A673 (cell line): Measurements from ENCODE around the gene TOP3B. TPM values are rescaled to one million over a fixed set of nuclear protein-coding genes. Genes with fewer than 3 reads are reported as not detected.

ENCODE experiments used
- BruUV-seq: library from RNA; stranded (reverse); fragments of 400-500 nt; replicated peaks from 2 replicates; lab custom pipeline; 2021; lab: Mats Ljungman, UMichigan
- CTCF ChIA-PET: fragments of 300-600 bp; sonication (Branson Sonifier 250); formaldehyde crosslinking; loops from one replicate; lab custom pipeline; 2022; ENCODE audit warnings: antibody characterized with exemption; lab: Charles Lee
- POLR2A ChIA-PET: fragments of 300-600 bp; sonication (Branson Sonifier 250); formaldehyde crosslinking; loops from one replicate; lab custom pipeline; 2022; ENCODE audit warnings: antibody characterized with exemption; ENCODE audit not compliant: low non-redundant PET; lab: Charles Lee
- DNase-seq: peaks from one replicate; pipeline ENCODE4 v3.0.0-alpha.2; 2015; ENCODE audit warnings: low spot score
- H3K27ac ChIP-seq: fragments of 200-600 bp; sonication (generic); 2 replicates; pipeline ENCODE4 v1.5.1; 2016; ENCODE audit warnings: mixed run types, low read depth, mild to moderate bottlenecking, mixed read lengths, antibody characterized with exemption, low read length; ENCODE audit not compliant: poor library complexity, severe bottlenecking
- H3K27me3 ChIP-seq: fragments of 200-600 bp; sonication (generic); replicated peaks from 2 replicates; pipeline ENCODE4 v1.6.1; 2017; ENCODE audit warnings: mixed run types, low read depth, mild to moderate bottlenecking, mixed read lengths, antibody characterized with exemption, low read length; ENCODE audit not compliant: insufficient read depth, poor library complexity
- H3K36me3 ChIP-seq: fragments of 200-600 bp; sonication (generic); 2 replicates; pipeline ENCODE4 v1.6.1; 2016; ENCODE audit warnings: mixed run types, mild to moderate bottlenecking, mixed read lengths, antibody characterized with exemption, low read length; ENCODE audit not compliant: insufficient read depth, poor library complexity, severe bottlenecking
- H3K4me1 ChIP-seq: fragments of 200-600 bp; sonication (generic); 2 replicates; pipeline ENCODE4 v1.6.1; 2017; ENCODE audit warnings: mixed run types, mild to moderate bottlenecking, mixed read lengths, antibody characterized with exemption, low read length; ENCODE audit not compliant: insufficient read depth, poor library complexity, severe bottlenecking
- H3K4me3 ChIP-seq: fragments of 200-600 bp; sonication (generic); 2 replicates; pipeline ENCODE4 v1.5.1; 2016; ENCODE audit warnings: low read depth, mixed run types, mild to moderate bottlenecking, mixed read lengths, low read length; ENCODE audit not compliant: poor library complexity, severe bottlenecking
- H3K9me3 ChIP-seq: fragments of 200-600 bp; sonication (generic); 2 replicates; pipeline ENCODE4 v1.6.1; 2016; ENCODE audit warnings: mixed run types, low read depth, mild to moderate bottlenecking, mixed read lengths, antibody characterized with exemption, low read length; ENCODE audit not compliant: poor library complexity, severe bottlenecking
- EZH2 ChIP-seq: fragments of 200-600 bp; sonication (generic); IDR thresholded peaks from 2 replicates; pipeline ENCODE4 v1.6.1; 2017; ENCODE audit warnings: borderline replicate concordance, low read depth, mild to moderate bottlenecking, mixed read lengths, antibody characterized with exemption, low read length; ENCODE audit not compliant: poor library complexity, severe bottlenecking
- intact Hi-C: fragments of 100-400 bp; cut with micrococcal nuclease; formaldehyde crosslinking; loops from one replicate; pipeline ENCODE4 v1.10.0; 2022; ENCODE audit not compliant: unreplicated experiment
- total RNA-seq: library from RNA; stranded (reverse); gene quantifications from 2 replicates; pipeline ENCODE4 v1.2.3, GENCODE V29; 2021
- TF ChIP-seq, protein P1 (sequence below): fragments of 300-800, 200-600 bp; sonication (generic); conservative IDR thresholded peaks from 2 replicates; pipeline ENCODE4 v1.5.1; 2017; ENCODE audit warnings: low read depth, mild to moderate bottlenecking, antibody characterized with exemption, low read length, moderate library complexity, mixed read lengths

TOP3B gene
- total RNA-seq, 1 experiment from 2014 or later, result 60.2 TPM

DNA sequence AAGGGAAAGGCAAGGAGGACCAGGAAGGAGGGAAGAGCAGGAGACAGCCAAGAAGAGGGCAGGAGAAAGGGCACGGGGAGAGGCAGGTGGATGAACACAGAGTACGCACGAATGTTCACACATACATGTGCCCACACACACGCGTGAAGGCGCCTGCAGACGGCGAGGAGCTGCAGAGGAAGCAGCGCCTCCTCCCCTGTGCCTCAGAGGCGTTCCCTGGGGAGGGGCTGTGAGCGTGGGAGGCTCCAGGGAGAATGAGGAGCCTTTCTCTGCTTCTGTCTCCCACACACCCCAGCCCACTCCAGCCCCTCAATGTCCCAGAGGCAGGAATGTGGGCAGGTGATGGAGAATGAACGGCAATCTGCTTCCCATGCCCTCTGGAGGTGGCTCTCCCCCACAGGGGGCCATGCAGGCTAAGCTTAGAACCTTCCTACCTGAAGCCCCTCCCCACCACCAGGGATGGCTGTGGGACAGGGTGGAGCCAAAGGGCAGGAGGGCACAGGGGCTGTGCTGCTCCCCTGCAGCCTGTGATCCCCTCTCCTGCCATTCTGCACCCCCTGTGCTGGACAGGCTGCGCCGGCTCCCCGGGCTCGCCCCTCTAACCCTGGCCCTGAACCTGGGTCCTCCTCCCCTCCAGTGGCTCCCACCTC is 55.3 kb downstream of the TOP3B start:
- ChIA-PET POLR2A (no interaction called here), CTCF (no interaction called here)
- BruUV-seq, result no TSS peak
- H3K4me1 ChIP-seq, result peaks cover 27% of the 10 kb centered on the region
- intact Hi-C loops, result no loop called here
- no peaks in the 10 kb centered on the region for H3K27me3 ChIP-seq
- peak; percentile 53 for DNase-seq
- H3K36me3 ChIP-seq, result peaks cover 27% of the 10 kb centered on the region
- H3K27ac ChIP-seq, result peak overlapping the region; percentile 50
- H3K4me3 ChIP-seq, result no peak overlapping the region
- TF ChIP-seq, protein P1, sequence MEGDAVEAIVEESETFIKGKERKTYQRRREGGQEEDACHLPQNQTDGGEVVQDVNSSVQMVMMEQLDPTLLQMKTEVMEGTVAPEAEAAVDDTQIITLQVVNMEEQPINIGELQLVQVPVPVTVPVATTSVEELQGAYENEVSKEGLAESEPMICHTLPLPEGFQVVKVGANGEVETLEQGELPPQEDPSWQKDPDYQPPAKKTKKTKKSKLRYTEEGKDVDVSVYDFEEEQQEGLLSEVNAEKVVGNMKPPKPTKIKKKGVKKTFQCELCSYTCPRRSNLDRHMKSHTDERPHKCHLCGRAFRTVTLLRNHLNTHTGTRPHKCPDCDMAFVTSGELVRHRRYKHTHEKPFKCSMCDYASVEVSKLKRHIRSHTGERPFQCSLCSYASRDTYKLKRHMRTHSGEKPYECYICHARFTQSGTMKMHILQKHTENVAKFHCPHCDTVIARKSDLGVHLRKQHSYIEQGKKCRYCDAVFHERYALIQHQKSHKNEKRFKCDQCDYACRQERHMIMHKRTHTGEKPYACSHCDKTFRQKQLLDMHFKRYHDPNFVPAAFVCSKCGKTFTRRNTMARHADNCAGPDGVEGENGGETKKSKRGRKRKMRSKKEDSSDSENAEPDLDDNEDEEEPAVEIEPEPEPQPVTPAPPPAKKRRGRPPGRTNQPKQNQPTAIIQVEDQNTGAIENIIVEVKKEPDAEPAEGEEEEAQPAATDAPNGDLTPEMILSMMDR, result no peak
- no peak for TF ChIP-seq EZH2
- no peaks in the 10 kb centered on the region for H3K9me3 ChIP-seq

DNA sequence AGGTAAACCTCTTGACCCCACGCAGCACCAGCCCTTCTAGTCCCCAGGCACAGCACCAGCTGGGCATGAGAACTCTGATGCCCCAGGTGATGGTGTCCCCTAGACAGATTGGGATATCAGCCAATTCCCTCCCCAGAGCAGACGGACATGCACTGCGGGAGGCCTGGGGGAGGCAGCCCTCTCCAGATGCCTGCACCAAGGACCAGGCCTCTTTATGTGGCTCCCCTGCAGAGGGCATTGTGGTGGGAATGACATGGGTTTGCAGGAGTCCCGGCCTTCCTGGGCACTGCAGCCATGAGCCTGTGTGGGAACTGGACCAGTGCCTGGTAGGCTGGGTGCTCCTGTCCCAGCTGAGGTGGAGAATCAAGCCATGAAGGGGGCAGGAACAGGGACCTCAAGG is 55.9 kb downstream of the TOP3B start:
- POLR2A ChIA-PET, result no interaction called here
- CTCF ChIA-PET, result no interaction called here

DNA sequence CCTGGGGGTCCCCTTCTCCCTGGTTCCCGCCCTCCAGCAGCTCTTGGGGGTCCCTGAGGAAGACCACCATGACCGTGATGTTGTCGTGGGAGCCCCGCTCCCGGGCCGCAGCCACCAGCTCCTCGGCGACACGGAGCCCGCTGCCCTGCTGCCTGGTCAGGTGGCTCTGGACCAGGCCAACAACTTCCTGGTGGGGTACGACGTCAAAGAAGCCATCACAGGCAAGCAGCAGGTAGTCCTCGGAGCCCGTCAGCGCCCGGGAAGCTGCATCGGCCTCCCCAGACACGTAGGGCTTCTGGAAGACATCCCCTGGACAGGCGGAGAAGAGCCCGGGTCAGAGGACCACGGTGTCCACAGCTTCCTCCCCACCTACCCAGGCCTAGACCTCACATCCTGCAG is 59.4 kb downstream of the TOP3B start:
- no TSS peak for BruUV-seq
- Histone ChIP-seq H3K4me3 (no peak overlapping the region), H3K36me3 (peaks cover 3% of the 10 kb centered on the region), H3K27ac (no peak overlapping the region), H3K9me3 (no peaks in the 10 kb centered on the region), H3K27me3 (no peaks in the 10 kb centered on the region), H3K4me1 (peaks cover 27% of the 10 kb centered on the region)
- TF ChIP-seq, protein P1, result no peak
- TF ChIP-seq EZH2, result no peak
- ChIA-PET POLR2A (no interaction called here), CTCF (no interaction called here)
- intact Hi-C loops, result no loop called here
- no peak for DNase-seq

More for the DNA sequence above, 55.9 kb downstream of the TOP3B start:
- TF ChIP-seq, protein P1, result no peak
- no peak for TF ChIP-seq EZH2
- no peaks in the 10 kb centered on the region for H3K27me3 ChIP-seq
- no TSS peak for BruUV-seq
- H3K9me3 ChIP-seq, result no peaks in the 10 kb centered on the region
- peak overlapping the region; percentile 50 for H3K27ac ChIP-seq
- no peak for DNase-seq
- intact Hi-C loops, result no loop called here
- H3K36me3 ChIP-seq, result peaks cover 26% of the 10 kb centered on the region
- peaks cover 27% of the 10 kb centered on the region for H3K4me1 ChIP-seq
- no peak overlapping the region for H3K4me3 ChIP-seq
